Measurements from ENCODE around the gene SULT1A2. TPM values are rescaled to one million over a fixed set of nuclear protein-coding genes. Genes with fewer than 3 reads are reported as not detected.

SULT1A2 gene
- total RNA-seq, 1 donor from 2014 or later, result 1.1 TPM

Other genes starting within 250 kb of the SULT1A2 start
- 0.40 TPM for gene NPIPB6, start 233.5 kb downstream of the SULT1A2 start, total RNA-seq
- gene EIF3CL, start 193.2 kb downstream of the SULT1A2 start, total RNA-seq, result 28.2 TPM
- gene NPIPB7, start 124.7 kb downstream of the SULT1A2 start, total RNA-seq, result not detected
- gene CLN3, start 105.0 kb downstream of the SULT1A2 start, total RNA-seq, result 13.4 TPM
- gene APOBR, start 102.4 kb downstream of the SULT1A2 start, total RNA-seq, result 0.47 TPM
- gene IL27, start 90.2 kb downstream of the SULT1A2 start, total RNA-seq, result not detected
- gene NUPR1, start 58.1 kb downstream of the SULT1A2 start, total RNA-seq, result 37.2 TPM
- gene SGF29, start 43.1 kb downstream of the SULT1A2 start, total RNA-seq, result 20.4 TPM
- gene SULT1A1, start 13.0 kb upstream of the SULT1A2 start, total RNA-seq, result 15.5 TPM
- gene NPIPB8, start 41.0 kb upstream of the SULT1A2 start, total RNA-seq, result not detected
- gene EIF3C, start 114.4 kb upstream of the SULT1A2 start, total RNA-seq, result 433 TPM
- gene NPIPB9, start 154.7 kb upstream of the SULT1A2 start, total RNA-seq, result 0.30 TPM
- 55.3 TPM for gene ATXN2L, start 225.9 kb upstream of the SULT1A2 start, total RNA-seq
- gene TUFM, start 249.3 kb upstream of the SULT1A2 start, total RNA-seq, result 254 TPM